GM13977 (cell line): ENCODE results near the gene TMEM92.
"Not testable (repeated sequence)": the region's sequence is repeated elsewhere in the genome, so short reads cannot be mapped to it uniquely, and the experiment has no call there.

Experiments
- DNase-seq: peaks from one replicate; pipeline ENCODE4 v3.0.0; 2012; ENCODE audit warnings: low spot score
- in situ Hi-C: fragments of 300-500 bp; cut with MboI; formaldehyde crosslinking; loops from one replicate; pipeline ENCODE4 v1.12.0; 2022; ENCODE audit warnings: low sequenced_read_pairs, low pct_unique_long_range_greater_than_20kb, mixed read lengths, inconsistent platforms; ENCODE audit not compliant: unreplicated experiment
- TF ChIP-seq, protein P1 (sequence below): IDR thresholded peaks from 2 replicates; pipeline ENCODE4 v1.5.1; 2012; ENCODE audit warnings: mild to moderate bottlenecking, control low read depth; ENCODE audit not compliant: insufficient read depth; ENCODE audit errors: extremely low read depth, missing control alignments

The TMEM92 gene

DNA sequence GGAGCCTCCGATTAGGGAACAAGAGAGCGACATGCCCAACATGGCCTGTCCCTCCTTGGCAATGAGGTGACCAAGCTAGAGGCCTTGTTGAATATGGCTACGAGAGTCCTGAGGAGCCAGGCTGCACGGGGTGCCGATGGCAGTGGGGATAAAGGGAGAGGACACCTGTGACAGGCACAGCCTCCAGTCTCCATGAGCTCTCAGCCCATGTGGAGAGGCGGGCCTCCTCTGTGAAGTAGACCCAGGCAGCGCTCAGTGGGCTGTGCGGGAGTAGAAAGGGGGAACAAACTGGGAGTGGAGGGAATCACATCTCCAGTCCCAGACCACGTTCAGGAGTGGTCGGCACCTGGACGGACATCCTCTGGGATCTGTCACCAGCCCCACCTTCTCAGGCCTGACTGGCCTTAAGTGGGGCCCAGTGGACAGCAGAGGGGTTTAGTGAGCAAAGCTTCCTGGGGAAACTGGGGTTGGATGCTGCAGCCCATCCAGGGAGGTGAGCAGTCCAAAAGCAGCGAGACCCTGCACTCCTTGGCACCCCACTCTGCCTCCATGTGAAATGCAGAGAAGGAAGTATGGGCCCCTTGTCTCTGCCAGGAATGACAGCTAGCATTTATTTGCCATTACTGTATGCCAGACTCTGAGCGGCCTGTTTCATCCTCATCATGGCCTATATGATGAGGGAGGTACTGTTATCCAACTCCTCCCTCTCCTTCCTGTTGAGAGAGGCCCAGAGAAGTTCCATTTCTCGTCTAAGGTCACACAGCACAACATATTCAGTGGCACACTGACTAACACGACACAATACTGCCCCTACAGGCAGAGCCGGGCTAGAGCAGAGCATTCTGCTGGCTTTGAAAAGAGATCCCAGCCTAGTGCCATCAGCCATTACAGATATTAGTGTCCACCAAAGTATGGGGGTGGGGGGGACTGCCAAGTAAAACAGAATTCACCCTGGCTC lies 4.5 kb upstream of the TMEM92 start:
- in situ Hi-C loops: no loop called here
- peak; percentile 81 for DNase-seq

DNA sequence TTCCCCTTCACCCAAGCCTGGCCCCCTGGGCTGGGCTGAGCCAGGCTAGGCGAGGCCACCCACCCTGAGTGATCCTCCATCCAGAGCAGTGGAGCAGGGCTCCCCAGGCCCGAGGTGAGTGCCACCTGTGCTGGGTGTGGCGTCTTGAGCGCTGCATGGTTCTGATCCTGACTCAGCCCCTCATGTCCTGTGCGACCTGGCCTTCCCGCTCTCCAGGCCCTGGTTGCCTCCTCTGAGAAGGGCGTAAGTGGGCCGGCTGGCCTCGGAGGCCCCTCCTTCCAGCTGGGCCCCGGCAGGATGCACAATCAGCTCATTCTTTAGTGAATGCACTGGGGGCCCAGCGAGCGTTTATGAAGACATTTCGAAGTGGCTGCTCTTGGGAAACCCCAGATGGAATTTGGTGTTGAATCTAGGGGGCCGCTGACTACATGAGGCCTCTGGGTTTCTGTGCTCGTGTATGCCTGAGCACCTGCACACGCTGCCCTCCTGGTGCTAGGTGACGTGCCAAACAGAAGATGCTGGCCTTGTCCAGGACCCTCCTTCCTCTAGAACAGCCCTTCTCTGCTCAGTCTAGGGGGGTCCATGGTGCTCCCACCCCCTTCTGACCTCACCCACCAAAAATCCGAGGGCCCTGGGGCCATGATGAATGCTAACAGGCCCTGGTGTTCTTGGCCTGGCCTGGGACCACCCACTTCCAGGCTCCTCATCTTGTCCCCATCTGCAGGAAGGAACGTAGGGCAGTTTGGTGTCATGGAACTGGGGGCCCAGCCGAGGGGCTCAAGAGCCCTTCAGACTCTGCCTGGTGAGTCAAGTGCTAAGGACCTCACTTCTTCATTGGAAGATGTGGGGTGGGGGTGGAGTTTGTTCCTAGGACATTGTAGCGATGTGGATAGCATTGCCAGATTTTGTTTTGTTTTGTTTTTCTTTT lies 3.6 kb upstream of the TMEM92 start:
- in situ Hi-C loops: no loop called here
- TF ChIP-seq, protein P1, sequence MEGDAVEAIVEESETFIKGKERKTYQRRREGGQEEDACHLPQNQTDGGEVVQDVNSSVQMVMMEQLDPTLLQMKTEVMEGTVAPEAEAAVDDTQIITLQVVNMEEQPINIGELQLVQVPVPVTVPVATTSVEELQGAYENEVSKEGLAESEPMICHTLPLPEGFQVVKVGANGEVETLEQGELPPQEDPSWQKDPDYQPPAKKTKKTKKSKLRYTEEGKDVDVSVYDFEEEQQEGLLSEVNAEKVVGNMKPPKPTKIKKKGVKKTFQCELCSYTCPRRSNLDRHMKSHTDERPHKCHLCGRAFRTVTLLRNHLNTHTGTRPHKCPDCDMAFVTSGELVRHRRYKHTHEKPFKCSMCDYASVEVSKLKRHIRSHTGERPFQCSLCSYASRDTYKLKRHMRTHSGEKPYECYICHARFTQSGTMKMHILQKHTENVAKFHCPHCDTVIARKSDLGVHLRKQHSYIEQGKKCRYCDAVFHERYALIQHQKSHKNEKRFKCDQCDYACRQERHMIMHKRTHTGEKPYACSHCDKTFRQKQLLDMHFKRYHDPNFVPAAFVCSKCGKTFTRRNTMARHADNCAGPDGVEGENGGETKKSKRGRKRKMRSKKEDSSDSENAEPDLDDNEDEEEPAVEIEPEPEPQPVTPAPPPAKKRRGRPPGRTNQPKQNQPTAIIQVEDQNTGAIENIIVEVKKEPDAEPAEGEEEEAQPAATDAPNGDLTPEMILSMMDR: no peak
- no peak for DNase-seq

More for the DNA sequence above, 4.5 kb upstream of the TMEM92 start:
- TF ChIP-seq, protein P1: peak; percentile 85

DNA sequence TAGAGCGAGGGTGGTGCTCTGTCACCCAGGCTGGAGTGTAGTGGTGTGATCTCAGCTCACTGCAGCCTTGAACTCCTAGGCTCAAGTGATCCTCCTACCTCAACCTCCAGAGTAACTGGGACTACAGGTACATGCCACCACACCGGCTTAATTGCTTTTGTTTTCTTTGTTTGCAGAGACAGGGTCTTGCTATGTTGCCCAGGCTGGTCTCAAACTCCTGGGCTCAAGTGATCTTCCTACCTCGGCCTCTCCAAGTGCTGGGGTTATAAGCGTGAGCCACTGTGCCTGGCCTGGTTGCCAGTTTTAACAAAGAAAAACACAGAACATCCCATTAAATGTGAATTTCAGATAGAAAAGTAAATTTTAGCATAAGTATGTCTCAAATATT lies 2.9 kb upstream of the TMEM92 start:
- DNase-seq, in situ Hi-C loops: not testable (repeated sequence)

DNA sequence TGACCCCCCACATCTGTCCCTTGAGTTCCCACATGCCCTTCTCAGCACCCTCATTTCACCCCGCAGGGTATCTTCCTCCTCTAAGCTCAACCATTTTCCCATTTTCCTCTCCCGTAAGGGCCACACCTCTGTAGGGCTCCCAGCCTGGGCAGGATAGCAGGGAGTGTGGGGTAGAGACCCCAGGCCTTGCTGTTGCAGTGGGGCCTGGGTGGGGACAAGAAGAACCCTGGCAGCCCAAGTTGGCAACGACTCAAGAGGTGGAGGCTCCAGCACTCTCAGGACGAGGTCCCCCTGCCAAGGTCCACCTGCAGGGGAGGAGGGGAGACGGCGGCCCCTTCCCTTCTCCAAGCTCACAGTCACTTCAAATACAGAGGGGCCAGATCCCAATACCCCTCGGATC lies 2.0 kb upstream of the TMEM92 start:
- in situ Hi-C loops: no loop called here
- TF ChIP-seq, protein P1: no peak
- DNase-seq: no peak

DNA sequence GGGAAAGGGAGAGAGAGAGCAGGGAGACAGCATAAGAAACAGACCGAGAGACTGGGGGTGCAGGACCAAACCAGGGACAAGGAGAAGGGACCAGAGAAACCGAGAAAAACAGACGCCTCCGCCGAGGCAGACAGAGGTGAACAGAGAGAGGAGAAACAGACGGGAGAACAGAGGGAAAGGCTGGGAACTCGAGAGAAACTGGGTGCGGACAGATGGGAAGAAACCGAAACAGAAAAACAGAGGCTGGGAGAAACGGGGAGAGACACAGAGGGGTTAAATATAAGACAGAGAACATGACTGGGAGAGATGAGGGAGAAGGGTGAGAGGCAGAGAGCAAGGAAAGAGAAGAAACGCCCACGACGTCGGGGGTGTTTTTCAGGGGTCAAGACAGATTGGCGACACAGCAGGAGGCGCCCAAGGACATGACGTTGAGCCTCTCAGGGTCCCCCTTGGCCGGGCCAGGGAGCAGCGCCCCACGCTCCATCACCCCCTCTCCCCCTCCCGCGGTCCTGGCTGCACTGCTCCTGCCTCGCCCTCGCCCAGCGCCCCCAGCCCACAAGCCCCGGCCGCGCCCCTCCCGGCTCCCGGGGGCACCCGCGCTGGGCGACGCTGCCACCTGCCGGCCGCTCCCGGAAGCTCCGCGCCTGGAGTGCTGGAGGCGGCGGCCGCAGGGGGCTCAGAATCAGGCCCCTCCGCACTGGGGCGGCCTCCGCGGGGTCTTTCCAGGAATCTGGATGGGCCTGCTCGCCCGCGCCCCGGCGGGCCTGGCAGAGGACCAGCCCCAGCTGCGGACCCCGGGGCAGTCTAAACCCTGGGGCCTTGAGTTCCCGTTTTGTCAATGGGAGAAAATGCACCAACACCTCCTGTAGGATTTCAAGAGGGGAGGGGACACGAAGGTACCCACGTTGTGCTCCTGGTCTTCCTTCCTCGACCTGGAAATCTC lies 1.3 kb upstream of the TMEM92 start:
- peak; percentile 84 for DNase-seq
- TF ChIP-seq, protein P1: peak; percentile 83
- in situ Hi-C loops: no loop called here

DNA sequence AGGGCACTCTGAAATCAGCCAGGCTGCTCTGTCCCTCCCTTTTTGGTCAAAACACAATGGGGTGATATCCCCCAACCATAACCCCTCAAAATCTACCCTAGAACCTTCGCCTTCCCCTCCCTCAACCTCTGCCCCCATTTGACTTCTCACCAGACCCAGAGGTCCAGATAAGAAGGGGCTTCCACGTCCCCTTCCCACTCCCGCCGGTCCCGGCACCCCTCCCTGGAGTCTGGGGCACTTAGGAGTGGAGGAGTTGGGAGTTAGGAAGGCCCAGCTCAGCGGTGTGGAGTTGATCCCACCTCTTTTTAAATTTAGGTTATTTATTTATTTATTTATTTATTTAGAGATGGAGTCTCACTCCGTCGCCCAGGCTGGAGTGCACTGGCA lies 619 bp upstream of the TMEM92 start:
- in situ Hi-C loops: no loop called here
- TF ChIP-seq, protein P1: no peak
- no peak for DNase-seq
